Epithelial cell of esophagus (primary cell): ENCODE results near the gene STAT5B.
"Not testable (repeated sequence)": the region's sequence is repeated elsewhere in the genome, so short reads cannot be mapped to it uniquely, and the experiment has no call there.

Experiments
- DNase-seq: peaks from one replicate; pipeline ENCODE4 v3.0.0; 2010; ENCODE audit warnings: low read depth
- H3K4me3 ChIP-seq: 2 replicates; pipeline ENCODE4 v1.5.1; 2011; ENCODE audit warnings: mild to moderate bottlenecking, low read length, control low read depth
- CTCF ChIP-seq: IDR thresholded peaks from 2 replicates; pipeline ENCODE4 v1.5.1; 2011; ENCODE audit warnings: low read depth, mild to moderate bottlenecking, low read length, control low read depth, inconsistent platforms; ENCODE audit not compliant: insufficient read depth; ENCODE audit errors: missing control alignments

Gene STAT5B

GRCh38 chr17:42276359-42276608 is at the start of gene STAT5B:
STAT5B (minus strand) TSS chr17:42276391; CDS start chr17:42232127, 44,264 bp downstream.
- H3K4me3 ChIP-seq, result peak within 1 kb of the TSS; percentile 76
- DNase-seq, result peak; percentile 71
- no peak for TF ChIP-seq CTCF

DNA sequence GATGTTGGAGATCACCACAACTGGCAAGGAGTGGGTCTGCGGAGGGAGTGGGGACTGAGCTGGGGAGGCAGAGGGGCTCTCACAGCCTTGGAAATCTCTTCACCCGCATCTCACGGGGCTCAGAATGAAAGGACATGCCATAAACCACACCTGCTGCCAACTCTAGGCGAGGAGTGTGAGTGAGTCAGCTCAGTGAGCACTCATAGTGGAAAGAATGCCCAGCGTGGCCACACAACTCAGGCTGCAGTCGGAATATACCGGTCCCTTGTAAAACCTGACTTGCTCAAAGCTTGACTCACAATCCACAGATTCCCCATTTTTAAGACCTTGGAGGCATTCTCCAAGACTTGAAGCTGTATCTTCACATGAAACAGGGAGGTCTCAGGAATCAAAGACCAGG is 48.8 kb upstream of the STAT5B start:
- H3K4me3 ChIP-seq, result no peak overlapping the region
- peak; percentile 11 for TF ChIP-seq CTCF
- DNase-seq, result peak; percentile 96

- DNase-seq, result no peak
- no peak for TF ChIP-seq CTCF
- H3K4me3 ChIP-seq, result no peak overlapping the region
Observed at GRCh38 chr17:42323268-42323773, 47.1 kb upstream of the STAT5B start.

DNA sequence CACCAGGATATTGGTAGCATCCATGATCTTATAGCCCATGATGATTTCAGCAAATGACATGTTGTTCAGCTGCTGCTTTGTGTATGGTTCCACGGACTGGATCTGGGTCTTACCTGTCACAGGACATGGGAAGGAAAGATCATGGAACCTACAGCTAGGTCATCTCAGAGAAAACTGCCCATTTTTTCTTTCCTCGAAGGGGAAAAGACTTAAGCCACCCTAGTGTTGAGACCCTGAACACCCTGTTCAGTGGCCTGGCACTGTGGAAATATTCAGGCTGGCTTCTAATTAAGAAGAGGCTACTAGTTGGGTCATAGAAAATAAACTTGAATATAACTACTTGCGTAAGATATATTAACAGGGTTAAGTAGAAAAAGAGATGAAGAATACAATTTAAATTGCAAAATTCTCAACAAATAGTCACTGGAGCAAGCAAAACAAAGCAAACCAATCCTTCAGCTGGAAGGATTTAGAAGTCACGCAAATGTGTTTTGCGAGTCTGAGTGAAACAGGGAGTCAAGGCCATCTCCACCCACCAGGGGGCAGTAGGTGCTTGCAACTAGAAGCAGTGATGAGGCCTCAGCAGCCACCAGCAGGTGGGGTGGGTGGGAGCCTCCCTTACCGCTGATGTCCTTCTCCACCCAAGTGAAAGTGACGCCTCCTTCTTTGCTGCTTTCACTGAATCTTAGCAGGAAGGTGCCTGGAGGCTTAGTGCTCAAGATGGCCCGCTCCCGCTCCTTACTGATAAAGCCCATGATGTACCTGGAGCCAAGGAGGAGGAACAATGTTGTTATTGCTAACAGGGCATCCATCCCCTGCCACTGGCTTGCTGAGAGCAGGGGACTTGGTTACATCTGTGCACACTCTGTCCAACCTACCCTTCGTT is 46.4 kb upstream of the STAT5B start:
- TF ChIP-seq CTCF, result peak; percentile 100
- DNase-seq, result peak; percentile 93
- H3K4me3 ChIP-seq, result no peak overlapping the region

- no peak overlapping the region for H3K4me3 ChIP-seq
- TF ChIP-seq CTCF, result no peak
- DNase-seq, result no peak
Observed at GRCh38 chr17:42321555-42321954, 45.4 kb upstream of the STAT5B start.

DNA sequence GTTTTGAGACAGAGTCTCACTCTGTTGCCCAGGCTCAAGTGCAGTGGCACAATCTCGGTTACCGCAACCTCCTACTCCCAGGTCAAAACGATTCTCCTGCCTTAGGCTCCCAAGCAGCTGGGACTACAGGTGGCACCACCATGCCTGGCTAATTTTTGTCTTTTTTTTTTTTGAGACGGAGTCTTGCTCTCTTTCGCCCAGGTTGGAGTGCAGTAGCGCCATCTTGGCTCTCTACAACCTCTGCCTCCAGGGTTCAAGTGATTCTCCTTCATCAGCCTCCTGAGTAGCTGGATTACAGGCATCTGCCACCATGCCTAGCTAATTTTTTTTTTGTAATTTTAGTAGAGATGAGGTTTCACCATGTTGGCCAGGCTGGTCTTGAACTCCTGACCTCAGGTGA is 41.8 kb upstream of the STAT5B start:
- not testable (repeated sequence) for DNase-seq, H3K4me3 ChIP-seq

- DNase-seq, result no peak
- H3K4me3 ChIP-seq, result no peak overlapping the region
- TF ChIP-seq CTCF, result no peak
Observed at GRCh38 chr17:42317266-42317845, 41.2 kb upstream of the STAT5B start.
